NCI-H128 (cell line): ENCODE results near the gene UBE2D1.

Experiments used
- DNase-seq: peaks from one replicate; lab custom pipeline; 2025; ENCODE audit not compliant: unreplicated experiment; lab: John Stamatoyannopoulos, UW

Gene UBE2D1

DNA sequence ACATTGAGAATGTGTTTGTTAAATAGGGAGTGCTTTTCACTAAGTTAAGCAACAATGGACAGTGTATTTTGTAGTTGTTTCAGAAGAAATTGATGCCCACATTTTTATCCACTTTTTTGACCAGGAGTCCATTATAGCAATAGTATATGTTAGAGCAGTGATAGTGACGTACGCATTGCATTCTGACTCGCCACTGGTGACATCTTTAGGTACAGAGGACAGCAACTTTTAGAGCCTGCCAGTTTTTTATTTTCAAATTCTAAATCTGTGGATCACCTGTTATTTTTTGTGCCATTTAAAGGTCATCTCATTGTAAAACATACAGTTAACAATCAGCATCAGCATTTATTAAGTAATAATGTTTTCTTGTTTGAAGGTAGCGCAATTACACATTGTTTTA lies 1.4 kb downstream of the UBE2D1 start:
- no peak for DNase-seq

DNA sequence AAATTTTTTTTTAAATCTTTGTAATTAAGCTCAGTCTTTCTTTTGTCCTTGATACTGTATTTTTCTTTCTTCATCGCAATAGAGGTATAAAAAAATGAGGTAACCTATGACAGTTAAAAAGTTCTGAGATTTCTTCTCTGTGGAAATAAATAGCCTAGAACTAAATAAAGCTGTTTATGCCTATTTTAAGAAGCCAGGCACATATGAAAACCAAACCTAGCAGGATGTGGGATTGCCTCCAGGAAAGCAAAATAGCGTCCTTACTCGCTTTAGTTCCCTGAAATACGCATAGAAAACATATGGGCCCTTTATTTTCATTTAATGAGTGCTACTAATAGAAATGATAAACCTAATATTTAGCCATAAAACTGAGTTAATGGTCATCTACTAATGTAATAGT lies 6.6 kb downstream of the UBE2D1 start:
- no peak for DNase-seq

DNA sequence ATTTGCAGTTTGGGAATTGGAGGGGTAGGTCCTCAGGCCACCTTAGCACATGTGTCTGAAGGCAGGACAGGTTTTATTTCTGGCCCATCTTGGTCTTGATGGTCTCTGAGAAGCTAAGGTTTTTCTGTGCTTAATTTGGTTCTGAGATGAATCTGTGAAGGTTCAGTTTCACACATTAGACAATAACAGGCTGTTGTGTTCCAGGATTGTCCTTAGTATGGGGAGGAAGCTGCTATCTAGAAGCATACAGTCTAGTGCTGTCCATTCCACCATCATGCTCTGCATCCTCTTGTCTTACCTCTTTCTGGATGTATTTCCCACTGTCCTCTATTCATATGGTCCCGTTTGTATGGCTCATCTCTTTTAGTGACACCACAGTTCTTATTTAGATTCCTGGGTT lies 7.1 kb downstream of the UBE2D1 start:
- no peak for DNase-seq

DNA sequence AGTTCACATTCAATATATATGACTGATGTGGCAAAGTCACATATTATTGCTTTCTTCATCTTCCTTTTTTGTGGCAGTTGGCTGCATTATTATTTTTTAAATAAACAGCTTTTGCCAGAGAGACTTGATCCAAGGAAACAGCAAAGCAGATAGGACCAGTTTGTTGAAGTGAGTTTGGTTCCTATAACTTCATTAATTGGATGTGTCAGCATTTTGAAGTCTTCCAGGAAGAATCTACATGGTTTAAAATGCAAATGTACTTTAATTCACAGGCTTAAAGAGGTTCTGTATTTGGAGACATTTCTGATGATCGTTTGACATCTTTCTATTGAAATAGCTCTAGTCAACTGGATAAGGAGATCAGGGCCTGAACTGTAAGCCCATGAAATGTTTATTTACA lies 13.2 kb downstream of the UBE2D1 start:
- DNase-seq, result no peak

DNA sequence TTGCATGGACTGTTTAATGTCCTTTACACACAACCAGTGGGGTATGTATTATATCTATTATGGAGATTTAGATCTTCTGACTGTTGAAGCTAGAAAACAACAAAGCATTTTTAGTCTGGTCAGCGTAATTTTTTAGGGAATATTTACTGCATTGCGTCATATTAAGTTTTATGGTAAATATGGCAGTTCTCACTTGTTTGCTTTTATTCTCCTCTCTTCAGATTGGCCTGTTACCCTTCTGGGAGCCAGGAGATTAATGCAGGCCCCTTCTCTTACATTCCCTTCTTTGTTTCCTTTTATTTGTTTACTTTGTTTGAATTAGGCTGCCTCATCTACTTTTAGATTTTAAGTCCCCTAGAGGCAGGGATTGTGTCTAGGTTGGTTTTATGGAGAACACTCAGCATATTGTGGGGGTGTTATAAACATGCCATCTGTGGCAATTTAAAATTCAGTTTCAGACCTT lies 13.8 kb downstream of the UBE2D1 start:
- DNase-seq, result no peak

DNA sequence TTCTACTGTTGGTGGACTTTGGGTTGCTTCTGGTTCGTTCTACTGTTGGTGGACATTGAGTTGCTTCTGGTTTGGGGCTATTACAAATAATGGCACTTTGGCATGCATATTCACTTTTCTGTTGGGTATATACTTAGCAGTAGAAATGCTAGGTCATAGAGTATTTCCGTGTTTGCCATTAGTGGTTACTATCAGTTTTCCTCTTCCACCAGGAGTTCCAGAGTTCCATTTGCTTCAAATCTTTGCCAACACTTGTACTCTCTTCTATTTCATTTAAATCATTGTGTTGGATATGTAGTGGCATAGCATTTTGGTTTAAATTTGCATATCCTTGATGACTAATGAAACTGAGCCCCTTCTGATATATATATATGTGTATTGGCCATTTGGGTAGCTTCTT lies 15.2 kb downstream of the UBE2D1 start:
- DNase-seq, result no peak

DNA sequence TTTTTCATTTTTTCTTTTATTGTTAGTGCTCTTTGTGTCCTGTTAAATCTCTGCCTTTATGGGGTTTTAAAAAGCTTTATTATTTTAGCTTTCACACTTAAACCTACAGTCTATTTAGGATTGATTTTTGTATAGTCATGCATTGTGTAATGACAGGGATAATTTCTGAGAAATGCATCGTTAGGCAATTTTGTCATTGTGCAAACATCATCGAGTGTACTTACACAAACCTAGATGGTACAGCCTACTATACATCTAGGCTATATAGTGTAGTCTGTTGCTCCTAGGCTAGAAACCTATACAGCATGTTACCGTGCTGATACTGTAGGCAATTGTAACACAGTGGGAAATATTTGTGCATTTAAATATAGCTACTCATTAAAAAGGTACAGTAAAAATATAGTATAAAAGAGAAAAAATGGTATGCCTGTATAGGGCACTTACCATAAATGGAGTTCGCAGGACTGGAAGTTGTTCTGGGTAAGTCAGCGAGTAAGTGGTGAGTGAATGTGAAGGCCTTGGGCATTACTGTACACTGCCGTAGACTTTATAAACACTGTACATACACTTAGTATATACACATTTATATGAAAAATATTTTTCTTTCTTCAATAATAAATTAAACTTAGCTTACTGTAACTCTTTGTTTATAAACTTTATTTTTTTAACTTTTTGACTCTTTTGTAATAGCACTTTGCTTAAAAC lies 16.0 kb downstream of the UBE2D1 start:
- no peak for DNase-seq

DNA sequence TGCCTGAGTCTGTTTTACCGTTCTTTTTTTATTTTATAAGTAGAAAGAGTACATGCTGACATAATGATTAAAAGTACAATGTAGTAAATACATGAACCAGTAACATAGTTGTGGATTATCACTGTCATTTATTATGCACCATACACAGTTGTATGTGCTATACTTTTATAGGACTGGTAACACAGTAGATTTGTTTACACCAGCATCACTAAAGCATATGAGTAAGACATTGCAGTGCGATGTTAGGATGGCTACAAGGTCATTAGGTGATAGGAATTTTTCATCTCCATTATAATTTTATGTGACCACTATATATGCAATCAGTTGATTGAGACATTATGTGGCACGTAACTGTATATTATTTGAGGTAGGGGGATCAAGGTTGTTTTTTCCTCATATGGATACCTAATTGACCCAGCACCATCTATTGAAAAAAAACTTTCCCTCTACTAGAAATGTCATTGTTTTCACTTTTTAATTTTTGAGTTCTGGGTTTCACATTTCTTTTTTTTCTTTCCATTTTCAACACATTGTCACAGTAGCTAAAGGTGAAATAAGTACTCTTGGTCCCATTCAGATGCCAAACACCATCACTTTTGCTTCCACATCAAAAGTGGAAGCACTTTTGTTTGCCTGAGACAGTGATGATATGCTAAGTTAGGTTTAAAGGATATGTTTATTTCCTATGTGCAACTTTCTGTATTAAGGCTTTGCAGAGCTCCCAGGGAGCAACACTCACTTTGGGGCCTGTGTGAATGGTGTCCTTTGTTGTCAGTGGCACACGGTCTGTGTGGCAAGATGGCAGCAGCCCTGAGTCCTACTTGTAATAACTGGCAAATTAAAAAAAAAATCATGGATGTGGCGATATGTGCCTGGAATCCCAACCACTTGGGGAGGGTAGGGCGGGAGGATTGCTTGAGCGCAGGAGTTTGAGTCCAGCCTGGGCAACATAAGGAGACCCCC lies 17.1 kb downstream of the UBE2D1 start:
- DNase-seq, result no peak

DNA sequence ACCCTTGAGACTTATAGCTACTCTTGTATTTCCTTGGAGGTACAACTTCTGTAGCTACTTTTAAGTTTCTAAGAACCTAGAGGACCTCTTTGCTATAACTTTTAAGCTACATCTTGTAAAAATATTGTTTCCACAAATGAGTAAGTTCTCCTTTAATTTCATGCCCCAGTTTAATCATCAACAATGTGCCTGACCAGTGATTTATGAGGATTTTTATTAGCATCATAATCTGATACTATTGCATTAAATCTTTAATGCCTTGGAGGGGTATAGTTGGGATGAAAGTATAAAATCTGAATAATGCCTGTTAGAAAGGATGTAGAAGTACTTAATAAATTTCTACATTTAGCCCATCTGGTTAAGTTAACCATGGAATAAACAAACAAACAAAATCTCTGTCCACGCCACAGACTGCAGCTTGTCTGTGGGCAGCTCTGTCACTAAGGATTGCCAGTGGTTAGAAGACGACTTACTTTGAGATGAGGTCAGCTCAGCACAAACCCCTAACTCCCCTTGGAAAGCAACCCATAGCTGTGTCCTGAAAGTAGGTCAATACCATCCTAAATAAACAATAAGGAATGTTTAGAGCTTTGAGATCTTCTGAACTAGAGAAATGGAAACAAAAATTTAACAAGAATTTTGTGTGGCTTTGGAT lies 18.3 kb downstream of the UBE2D1 start:
- DNase-seq, result no peak

DNA sequence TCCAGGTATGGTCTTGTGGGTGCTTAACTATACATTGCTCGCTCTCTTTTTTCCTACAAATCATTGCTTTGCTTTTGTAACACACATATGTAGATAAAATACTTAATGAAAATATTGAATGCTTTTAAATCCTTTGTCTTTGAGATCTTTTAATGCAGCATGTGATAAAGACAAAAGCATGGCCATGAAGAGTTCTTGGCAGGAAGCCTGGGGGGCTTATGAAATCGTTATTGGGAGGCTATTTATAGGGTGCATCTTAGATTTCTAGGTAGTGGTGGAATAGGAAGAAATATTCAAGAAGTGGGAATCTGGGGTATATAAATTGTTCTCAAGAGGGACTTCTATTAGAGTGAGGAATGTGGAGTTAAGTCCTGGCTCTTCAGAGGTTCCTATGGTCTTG lies 21.9 kb downstream of the UBE2D1 start:
- DNase-seq, result no peak

DNA sequence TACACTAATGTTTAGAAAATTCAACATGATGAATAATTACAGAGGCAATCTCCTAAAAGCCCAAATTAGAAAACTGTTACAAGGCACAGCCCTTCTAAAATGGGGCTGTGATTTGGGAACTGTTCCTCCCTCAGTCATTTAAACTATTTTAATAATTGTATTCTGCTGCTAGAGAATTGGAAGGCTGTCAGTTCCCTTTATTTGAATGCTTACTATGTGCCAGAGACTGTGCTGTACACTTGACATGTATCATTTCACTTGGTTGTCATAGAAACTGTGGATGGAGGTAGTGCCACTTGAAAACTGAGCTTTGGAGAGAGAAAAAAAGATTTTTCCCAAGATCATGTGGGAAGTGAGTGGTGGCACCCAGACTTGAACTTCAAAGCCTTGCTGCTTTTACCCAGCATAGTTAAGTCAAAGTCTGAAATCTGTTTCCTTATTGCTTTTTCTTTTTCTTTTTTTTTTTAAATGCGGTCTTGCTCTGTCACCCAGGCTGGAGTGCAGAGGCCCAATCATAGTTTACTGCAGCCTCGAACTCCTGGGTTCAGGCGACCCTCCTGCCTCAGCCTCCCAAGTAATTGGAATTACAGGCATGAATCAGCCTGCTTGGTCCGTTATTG lies 23.6 kb downstream of the UBE2D1 start:
- DNase-seq, result no peak

DNA sequence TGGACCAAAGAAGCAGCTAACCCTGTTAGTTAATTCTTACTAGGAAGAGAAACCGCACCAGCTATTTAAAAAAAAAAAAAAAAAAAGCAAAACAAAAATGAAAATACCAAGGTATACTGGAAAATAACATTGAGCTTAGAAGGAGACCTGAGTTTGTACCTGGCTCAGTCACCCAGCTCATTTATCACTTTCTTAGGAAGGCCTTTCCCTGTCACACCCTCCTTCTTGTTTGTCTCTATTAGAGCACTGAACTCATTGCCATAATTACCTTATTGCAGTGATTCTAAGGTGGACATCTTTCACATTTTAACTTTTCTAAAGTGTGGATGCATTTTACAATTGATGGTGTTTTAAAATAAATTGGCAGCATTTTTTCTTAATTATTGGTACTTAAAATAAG lies 24.1 kb downstream of the UBE2D1 start:
- DNase-seq, result no peak

DNA sequence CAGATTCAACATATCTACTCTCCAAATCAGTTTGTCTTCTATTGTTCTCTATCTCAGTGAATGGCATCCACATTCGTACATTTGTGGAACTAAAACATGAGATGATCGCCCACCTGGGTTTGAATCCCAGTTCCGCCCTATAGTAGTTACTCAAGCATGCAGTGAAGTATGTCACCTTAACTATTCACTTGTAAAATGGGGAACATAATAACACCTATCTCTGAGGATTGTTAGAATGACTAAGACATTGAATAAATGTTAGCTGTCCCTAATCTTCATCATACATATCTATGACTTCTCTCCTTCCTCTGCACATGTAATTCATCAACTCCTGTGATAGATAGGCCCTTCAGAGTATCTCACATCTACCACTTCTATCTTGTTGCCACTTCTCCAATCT lies 24.7 kb downstream of the UBE2D1 start:
- no peak for DNase-seq

DNA sequence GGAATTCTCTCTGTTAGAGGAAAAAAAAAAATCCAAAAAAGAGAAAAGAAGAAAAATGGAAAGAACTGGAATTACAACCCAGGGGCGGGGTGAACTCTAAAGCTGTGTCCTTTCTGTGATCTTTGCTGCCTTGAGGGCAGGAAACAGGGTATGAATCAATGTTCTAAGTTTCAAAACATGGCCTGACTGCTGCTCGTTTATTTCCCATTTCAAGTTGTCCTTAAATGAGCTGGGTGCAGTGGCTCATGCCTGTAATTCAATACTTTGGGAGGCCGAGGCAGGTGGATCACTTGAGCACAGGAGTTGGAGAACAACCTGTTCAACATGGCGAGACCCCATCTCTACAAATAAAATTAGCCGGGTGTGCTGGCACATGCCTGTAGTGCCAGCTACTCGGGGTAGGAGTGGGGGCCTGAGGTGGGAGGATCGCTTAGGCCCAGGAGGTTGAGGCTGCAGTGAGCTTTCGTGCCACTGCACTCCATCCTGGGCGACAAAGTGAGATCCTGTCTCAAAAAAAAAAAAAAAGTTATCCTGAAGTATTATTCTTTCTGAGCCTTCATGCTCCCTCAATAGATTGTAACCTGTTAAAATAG lies 25.7 kb downstream of the UBE2D1 start:
- no peak for DNase-seq

DNA sequence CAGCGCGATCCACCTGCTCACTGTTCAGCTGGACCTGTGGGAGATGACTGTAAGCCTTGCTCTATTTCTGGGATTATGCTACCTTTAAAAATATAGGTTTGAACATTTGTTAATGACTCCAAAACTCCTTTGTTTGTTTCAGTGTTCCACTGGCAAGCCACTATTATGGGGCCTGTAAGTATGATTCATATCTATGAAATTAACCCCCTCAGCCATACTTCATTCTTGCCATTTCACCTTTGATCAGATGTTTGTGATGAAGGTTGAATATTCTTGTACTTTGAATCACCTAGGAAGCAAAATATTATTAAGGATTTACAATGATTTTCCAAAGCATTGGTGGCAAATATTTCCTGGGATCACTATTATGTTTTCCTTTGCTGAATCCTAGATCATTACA lies 26.5 kb downstream of the UBE2D1 start:
- no peak for DNase-seq

DNA sequence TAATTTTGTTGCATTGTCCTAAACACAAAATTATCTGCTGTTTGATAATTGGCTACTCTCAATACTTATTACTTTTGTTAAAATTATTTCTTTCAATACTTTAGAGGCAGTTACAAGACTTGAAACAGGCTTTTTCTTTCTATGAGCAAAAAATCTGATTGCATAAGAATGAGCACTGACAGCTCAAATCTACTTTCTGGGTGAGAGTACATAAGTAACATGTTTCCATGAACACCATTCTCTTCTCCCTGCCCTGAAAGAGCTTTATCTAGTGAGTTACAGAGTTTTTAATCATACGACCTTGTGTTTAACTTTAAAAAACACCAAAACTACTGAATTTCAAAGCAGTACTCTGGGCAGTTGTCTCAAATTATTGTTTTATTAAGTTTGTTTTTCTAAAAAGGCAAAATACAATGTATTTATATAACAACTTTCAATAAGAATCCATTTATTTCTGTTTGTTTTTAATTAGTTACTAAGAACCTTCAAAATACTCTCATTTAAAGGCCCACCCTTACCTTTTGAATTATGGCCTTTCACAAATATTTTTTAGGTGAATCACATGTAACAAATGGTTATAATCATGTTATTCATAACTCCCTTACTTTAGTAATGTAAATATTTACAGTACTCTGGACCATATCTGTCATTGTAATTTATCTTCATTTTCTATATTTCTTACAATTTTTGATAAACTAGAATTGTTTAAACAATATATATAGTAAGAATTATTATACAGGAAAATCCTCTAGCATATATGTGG lies 27.4 kb downstream of the UBE2D1 start:
- DNase-seq, result no peak

DNA sequence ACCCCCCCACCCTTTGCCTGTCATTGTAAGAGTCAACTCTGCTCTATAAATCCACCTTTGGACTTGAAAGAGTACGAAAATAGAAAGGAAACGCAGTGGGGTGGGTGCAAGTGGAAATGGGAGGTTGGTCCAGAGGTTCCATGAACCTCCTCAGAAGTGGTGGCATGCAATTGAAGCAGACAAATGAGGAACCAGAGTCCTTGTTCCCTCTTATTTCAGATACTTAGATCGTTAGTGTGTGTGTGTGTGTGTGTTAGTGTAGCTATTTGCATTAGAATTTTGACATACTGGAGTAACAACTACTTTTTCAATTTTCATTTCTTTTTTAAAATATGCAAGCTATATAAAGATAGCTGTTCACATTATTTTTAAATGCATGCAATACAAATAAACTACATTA lies 32.3 kb downstream of the UBE2D1 start:
- no peak for DNase-seq

DNA sequence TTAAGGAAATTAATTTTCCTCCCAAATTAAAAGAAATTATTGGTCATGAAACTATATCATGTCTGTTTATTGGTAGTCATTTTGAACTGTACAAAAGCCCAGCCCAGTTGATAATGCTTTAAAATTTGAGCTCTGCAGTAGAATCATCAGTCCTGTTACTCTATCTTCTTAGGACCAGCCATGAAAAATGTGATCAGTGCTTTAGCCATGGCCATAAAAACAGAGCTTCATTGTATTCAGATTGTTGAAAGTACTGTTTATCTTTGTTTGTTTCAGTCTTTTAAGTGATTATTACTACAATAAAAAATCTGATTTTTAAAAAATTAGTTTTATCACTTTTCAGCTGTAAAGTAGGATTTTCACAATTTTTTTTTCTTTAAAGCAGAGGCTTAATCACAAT lies 36.7 kb downstream of the UBE2D1 start:
- no peak for DNase-seq

DNA sequence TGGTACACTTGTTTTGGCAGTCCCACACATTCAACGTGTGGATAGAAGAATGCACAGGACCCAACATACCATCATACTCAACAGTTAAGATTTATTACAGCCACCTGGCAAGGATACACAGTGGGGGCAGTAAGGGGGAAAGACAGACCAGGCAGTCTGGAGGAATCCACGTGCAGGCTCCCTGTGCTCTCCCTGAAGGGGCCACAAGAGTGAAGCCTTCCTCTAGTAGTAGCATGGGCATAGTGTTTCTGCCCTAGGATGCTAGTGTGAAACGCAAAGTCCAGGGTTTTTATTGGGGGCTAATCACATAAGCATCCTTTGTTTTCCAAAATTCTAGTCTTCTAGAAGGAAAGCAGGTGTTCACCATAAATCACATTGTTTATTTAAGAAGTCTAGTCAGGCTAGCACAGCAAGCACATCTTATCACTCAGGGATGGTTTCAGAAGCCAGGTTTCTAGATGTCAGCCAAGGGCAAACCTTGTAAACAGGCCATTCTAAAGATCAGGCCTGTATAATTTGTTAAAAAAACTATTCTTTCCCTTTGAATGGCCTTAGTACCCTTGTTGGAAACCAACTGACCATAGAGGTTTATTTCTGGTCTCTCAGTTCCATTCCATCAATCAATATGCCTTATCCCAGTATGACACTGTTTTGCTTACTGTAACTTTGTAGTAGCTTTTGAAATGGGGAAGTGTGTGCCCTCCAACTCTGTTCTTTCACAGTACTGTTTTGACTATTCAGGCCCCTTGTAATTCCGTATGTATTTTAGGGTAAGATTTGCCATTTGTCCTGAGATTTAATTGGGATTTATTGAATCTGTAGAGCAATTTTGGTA lies 38.0 kb downstream of the UBE2D1 start:
- DNase-seq, result no peak
